ENCODE results near the gene ZBTB16.

ZBTB16 gene

DNA sequence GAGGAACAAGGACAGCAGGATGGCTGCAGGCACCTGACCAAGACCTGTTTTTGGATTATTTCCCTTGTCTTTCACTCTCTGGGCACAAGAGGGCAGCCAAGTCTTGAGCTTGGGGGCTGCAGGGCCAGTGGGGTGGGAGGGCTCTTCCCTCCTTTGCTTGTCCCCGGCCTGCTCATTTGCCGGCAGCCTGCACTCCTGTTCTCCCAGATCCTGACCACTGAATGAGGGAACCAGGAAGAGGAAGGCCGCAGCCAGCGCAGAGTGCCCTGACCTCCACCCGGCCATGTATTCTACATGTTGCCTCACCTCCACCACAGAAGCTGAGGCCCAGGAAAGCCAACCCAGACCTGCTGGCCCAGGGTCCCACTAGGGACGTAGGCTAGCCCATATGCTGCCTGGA lies 221.2 kb downstream of the ZBTB16 start:
- Histone ChIP-seq H3K4me3 (ENCODE audit: low read depth, low read length) (no peak overlapping the region), H3K9ac (ENCODE audit: low read depth, low read length) (no peak overlapping the region), H3K9me3 (ENCODE audit: control insufficient read depth, insufficient read depth, low read length) (no peaks in the 10 kb centered on the region), H3K27me3 (ENCODE audit: control insufficient read depth, insufficient read depth, low read length) (no peaks in the 10 kb centered on the region), H3K27ac (ENCODE audit: low read depth, low read length) (no peak overlapping the region), H3K4me1 (ENCODE audit: control insufficient read depth, insufficient read depth, low read length) (peaks cover 7% of the 10 kb centered on the region; the same call in 1 of the 2 replicates), H3K36me3 (ENCODE audit: control insufficient read depth, insufficient read depth, low read length) (no peaks in the 10 kb centered on the region)

DNA sequence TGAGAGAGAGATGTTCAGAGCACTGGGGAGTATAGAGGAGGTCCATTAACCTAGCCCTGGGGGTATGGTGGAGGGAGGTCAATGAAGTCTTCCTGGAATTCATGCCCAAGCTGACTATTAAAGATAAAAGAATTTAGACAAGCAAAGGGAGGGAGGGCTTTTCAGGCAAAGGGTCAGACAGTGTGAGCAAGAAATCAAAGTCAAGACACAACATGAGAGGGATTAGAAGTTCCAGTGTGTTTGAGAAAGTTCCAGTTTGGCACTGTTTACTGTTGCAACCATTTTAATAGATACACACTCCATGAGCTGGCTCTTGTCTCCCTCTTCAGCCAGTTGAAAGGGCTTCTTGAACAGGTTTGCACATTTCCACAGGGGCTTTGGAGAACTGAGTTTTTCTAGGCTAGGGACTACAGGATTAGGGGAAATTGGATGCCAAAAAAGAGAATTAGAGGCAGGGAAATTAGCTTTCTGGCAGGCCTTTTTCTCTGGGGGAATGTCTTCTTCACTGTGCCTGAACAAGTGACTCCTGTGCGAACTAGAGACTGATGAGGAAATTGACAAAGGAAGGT lies 222.0 kb downstream of the ZBTB16 start:
- Histone ChIP-seq H3K9me3 (ENCODE audit: control insufficient read depth, insufficient read depth, low read length) (no peaks in the 10 kb centered on the region), H3K36me3 (ENCODE audit: control insufficient read depth, insufficient read depth, low read length) (no peaks in the 10 kb centered on the region), H3K4me3 (ENCODE audit: low read depth, low read length) (no peak overlapping the region), H3K27me3 (ENCODE audit: control insufficient read depth, insufficient read depth, low read length) (no peaks in the 10 kb centered on the region), H3K9ac (ENCODE audit: low read depth, low read length) (no peak overlapping the region), H3K27ac (ENCODE audit: low read depth, low read length) (no peak overlapping the region), H3K4me1 (ENCODE audit: control insufficient read depth, insufficient read depth, low read length) (peaks cover 10% of the 10 kb centered on the region; the same call in 1 of the 2 replicates)

DNA sequence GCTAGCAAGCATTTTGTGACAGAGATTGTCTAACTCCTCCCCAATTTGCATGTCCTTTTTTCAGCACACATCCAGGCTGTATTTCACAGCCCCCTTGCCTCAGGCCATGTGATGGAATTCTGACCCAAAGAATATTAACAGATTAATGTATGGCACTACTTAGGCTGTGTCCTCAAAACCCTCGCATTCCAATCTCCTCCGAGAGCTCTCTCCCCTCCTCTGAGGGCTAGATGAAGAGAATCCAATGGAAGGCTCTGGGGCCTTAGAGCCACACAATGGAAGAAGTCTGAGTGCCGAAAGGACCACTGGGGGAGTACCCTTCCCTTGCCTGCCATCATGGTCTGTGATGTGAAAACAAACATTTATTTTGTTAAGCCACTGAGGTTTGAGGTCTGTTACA lies 223.0 kb downstream of the ZBTB16 start:
- H3K9me3 ChIP-seq (ENCODE audit: control insufficient read depth, insufficient read depth, low read length) = no peaks in the 10 kb centered on the region
- H3K9ac ChIP-seq (ENCODE audit: low read depth, low read length) = no peak overlapping the region
- H3K27ac ChIP-seq (ENCODE audit: low read depth, low read length) = no peak overlapping the region
- H3K27me3 ChIP-seq (ENCODE audit: control insufficient read depth, insufficient read depth, low read length) = no peaks in the 10 kb centered on the region
- H3K4me1 ChIP-seq (ENCODE audit: control insufficient read depth, insufficient read depth, low read length) = peaks cover 10% of the 10 kb centered on the region; the same call in 1 of the 2 replicates
- H3K36me3 ChIP-seq (ENCODE audit: control insufficient read depth, insufficient read depth, low read length) = no peaks in the 10 kb centered on the region
- H3K4me3 ChIP-seq (ENCODE audit: low read depth, low read length) = no peak overlapping the region

DNA sequence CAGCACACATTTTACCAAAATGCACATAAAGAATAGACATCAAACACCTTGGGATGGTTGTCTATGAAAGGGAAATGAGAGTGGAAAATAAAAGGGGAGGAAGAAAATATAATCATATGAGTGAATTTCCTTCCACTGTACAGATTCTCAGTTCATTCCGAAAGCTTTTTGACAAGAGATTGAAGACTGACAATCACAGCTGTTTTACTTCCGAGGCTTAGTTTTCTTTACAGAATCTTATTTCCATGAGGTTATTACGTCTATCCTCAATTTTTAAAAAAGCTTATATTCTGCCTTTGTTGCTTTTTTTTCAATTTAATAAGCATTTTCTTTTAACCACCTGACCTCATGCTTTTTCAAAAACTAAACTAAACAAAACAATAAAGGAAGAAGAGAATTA lies 223.9 kb downstream of the ZBTB16 start:
- no peak overlapping the region for H3K27ac ChIP-seq (ENCODE audit: low read depth, low read length)

DNA sequence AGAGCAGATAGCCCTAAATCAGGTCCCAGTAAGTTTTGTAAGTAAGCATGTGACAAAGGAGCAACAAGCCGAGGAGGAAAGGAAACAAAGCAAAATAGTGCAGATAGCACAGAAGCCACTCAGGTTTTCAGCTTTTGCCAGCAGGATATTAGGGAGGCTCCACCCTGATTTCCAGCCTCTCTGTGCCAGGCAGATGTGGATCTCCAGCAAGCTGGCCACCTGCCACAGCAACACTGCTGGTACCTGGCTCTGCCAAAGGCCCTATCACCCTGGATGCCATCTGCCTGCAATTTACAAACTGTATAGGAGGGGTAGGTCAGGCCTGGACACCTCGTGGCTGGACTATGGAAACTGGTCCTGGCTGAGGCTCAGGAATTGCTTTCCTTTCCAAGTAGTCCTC lies 224.5 kb downstream of the ZBTB16 start:
- H3K27me3 ChIP-seq (ENCODE audit: control insufficient read depth, insufficient read depth, low read length) = no peaks in the 10 kb centered on the region
- no peak overlapping the region for H3K9ac ChIP-seq (ENCODE audit: low read depth, low read length)
- H3K4me3 ChIP-seq (ENCODE audit: low read depth, low read length) = no peak overlapping the region
- no peaks in the 10 kb centered on the region for H3K36me3 ChIP-seq (ENCODE audit: control insufficient read depth, insufficient read depth, low read length)
- no peaks in the 10 kb centered on the region for H3K9me3 ChIP-seq (ENCODE audit: control insufficient read depth, insufficient read depth, low read length)
- no peak overlapping the region for H3K27ac ChIP-seq (ENCODE audit: low read depth, low read length)
- peaks cover 10% of the 10 kb centered on the region; the same call in 1 of the 2 replicates for H3K4me1 ChIP-seq (ENCODE audit: control insufficient read depth, insufficient read depth, low read length)

More for the DNA sequence above, 223.9 kb downstream of the ZBTB16 start:
- Histone ChIP-seq H3K36me3 (ENCODE audit: control insufficient read depth, insufficient read depth, low read length) (no peaks in the 10 kb centered on the region), H3K4me1 (ENCODE audit: control insufficient read depth, insufficient read depth, low read length) (peaks cover 10% of the 10 kb centered on the region; the same call in 1 of the 2 replicates), H3K9ac (ENCODE audit: low read depth, low read length) (no peak overlapping the region), H3K27me3 (ENCODE audit: control insufficient read depth, insufficient read depth, low read length) (no peaks in the 10 kb centered on the region), H3K4me3 (ENCODE audit: low read depth, low read length) (no peak overlapping the region), H3K9me3 (ENCODE audit: control insufficient read depth, insufficient read depth, low read length) (no peaks in the 10 kb centered on the region)

DNA sequence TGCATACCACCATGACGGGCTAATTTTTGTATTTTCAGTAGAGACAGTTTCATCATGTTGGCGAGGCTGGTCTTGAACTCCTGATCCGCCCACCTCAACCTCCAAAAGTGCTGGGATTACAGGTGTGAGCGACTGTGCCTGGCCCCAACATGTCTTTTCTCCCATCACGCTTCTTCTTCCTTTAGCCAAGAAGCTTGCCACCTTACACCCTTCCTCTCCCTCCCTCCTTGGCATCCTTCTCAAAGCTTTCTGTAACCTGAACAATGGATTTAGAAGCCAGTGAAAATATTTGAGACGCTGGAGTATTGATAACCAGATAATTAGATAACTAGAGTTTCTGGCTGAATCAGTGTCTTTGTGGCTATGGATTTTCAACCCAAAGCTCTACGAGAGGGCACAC lies 225.4 kb downstream of the ZBTB16 start:
- Histone ChIP-seq H3K36me3 (ENCODE audit: control insufficient read depth, insufficient read depth, low read length) (no peaks in the 10 kb centered on the region), H3K27me3 (ENCODE audit: control insufficient read depth, insufficient read depth, low read length) (no peaks in the 10 kb centered on the region), H3K9ac (ENCODE audit: low read depth, low read length) (no peak overlapping the region), H3K9me3 (ENCODE audit: control insufficient read depth, insufficient read depth, low read length) (no peaks in the 10 kb centered on the region), H3K4me1 (ENCODE audit: control insufficient read depth, insufficient read depth, low read length) (peaks cover 15% of the 10 kb centered on the region), H3K4me3 (ENCODE audit: low read depth, low read length) (no peak overlapping the region), H3K27ac (ENCODE audit: low read depth, low read length) (no peak overlapping the region)

DNA sequence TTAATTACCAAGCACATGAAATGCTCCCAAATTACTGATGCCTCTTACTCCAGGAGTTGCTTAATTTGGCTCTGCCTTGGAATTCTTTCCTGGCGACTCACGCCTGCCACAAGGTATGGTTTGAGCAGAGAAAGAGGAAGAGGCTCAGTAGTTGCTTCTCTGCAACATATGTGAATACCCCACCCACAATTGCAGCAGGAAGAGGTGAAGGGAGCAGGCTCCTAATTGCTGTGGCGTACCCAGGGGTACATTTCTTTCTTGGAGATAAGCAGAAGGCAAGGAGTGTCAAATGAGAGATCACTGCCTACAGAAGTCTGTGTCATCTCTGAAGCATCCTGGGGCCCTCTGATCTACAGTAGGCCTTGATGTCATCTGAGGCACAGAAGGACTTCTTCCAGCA lies 226.1 kb downstream of the ZBTB16 start:
- no peak overlapping the region for H3K9ac ChIP-seq (ENCODE audit: low read depth, low read length)
- H3K36me3 ChIP-seq (ENCODE audit: control insufficient read depth, insufficient read depth, low read length) = no peaks in the 10 kb centered on the region
- peaks cover 21% of the 10 kb centered on the region for H3K4me1 ChIP-seq (ENCODE audit: control insufficient read depth, insufficient read depth, low read length)
- no peak overlapping the region for H3K27ac ChIP-seq (ENCODE audit: low read depth, low read length)
- H3K27me3 ChIP-seq (ENCODE audit: control insufficient read depth, insufficient read depth, low read length) = no peaks in the 10 kb centered on the region
- no peak overlapping the region for H3K4me3 ChIP-seq (ENCODE audit: low read depth, low read length)
- H3K9me3 ChIP-seq (ENCODE audit: control insufficient read depth, insufficient read depth, low read length) = no peaks in the 10 kb centered on the region

DNA sequence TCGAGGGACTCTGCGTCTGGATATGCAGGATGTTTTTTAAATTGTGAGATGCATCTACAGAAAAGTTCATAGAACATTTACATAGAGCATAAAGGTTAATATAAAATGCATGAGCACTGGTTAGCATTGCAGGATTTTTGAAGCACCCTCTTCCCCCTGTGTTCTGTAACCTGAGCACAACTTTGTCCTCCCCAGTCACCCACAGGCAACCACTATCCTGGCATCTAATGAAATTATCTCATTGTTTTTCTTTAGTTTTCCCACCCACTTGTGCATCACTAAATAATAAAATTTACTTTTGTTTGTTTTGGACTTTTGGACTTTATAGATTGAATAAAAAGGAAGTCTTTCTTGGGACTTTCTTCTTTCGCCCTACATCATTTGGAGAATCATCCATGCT lies 226.7 kb downstream of the ZBTB16 start:
- H3K36me3 ChIP-seq (ENCODE audit: control insufficient read depth, insufficient read depth, low read length) = no peaks in the 10 kb centered on the region
- no peaks in the 10 kb centered on the region for H3K9me3 ChIP-seq (ENCODE audit: control insufficient read depth, insufficient read depth, low read length)
- H3K4me3 ChIP-seq (ENCODE audit: low read depth, low read length) = no peak overlapping the region
- H3K9ac ChIP-seq (ENCODE audit: low read depth, low read length) = no peak overlapping the region
- H3K27ac ChIP-seq (ENCODE audit: low read depth, low read length) = no peak overlapping the region
- peaks cover 24% of the 10 kb centered on the region for H3K4me1 ChIP-seq (ENCODE audit: control insufficient read depth, insufficient read depth, low read length)
- no peaks in the 10 kb centered on the region for H3K27me3 ChIP-seq (ENCODE audit: control insufficient read depth, insufficient read depth, low read length)

DNA sequence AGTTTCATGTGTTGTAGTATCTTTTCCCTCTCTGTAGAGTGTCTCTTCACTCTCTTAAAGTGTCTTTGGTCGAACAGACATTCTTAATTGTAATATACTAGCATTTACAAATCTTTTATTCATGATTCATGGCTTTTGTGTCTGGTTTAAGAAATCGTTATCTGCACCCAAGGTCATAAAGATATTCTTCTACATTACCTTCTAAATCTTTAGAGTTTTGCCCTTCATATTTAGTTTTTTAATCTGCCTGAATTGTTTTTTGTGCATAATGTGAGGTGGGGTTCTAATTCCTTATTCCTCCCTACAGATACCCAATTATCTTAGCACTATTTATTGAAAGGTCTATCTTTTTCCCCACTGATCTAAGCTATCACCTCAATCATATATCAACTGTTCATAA lies 227.6 kb downstream of the ZBTB16 start:
- Histone ChIP-seq H3K36me3 (ENCODE audit: control insufficient read depth, insufficient read depth, low read length) (no peaks in the 10 kb centered on the region), H3K4me1 (ENCODE audit: control insufficient read depth, insufficient read depth, low read length) (peaks cover 24% of the 10 kb centered on the region), H3K27ac (ENCODE audit: low read depth, low read length) (no peak overlapping the region), H3K9me3 (ENCODE audit: control insufficient read depth, insufficient read depth, low read length) (no peaks in the 10 kb centered on the region), H3K9ac (ENCODE audit: low read depth, low read length) (no peak overlapping the region), H3K4me3 (ENCODE audit: low read depth, low read length) (no peak overlapping the region), H3K27me3 (ENCODE audit: control insufficient read depth, insufficient read depth, low read length) (no peaks in the 10 kb centered on the region)

DNA sequence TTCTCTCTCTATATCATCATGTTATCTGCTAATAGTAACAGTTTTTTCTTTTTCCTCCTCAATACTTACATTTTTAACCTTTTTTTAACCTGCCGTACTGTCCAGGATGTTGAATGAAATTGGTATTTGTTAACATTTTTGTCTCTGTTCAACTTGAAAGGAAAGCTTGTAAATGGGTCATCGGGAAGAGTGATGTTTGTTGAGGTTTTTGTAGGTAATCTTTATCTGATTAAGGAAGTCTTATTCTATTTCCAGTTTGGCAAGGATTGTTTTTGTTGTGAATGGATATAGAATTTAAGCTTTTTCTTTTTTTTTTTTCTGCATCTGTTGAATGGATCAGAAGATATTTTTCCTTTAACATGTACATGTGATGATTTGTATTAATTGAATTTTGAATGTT lies 228.6 kb downstream of the ZBTB16 start:
- Histone ChIP-seq H3K4me3 (ENCODE audit: low read depth, low read length) (no peak overlapping the region), H3K9ac (ENCODE audit: low read depth, low read length) (no peak overlapping the region), H3K27ac (ENCODE audit: low read depth, low read length) (no peak overlapping the region), H3K4me1 (ENCODE audit: control insufficient read depth, insufficient read depth, low read length) (peaks cover 24% of the 10 kb centered on the region), H3K36me3 (ENCODE audit: control insufficient read depth, insufficient read depth, low read length) (no peaks in the 10 kb centered on the region), H3K9me3 (ENCODE audit: control insufficient read depth, insufficient read depth, low read length) (no peaks in the 10 kb centered on the region), H3K27me3 (ENCODE audit: control insufficient read depth, insufficient read depth, low read length) (no peaks in the 10 kb centered on the region)

DNA sequence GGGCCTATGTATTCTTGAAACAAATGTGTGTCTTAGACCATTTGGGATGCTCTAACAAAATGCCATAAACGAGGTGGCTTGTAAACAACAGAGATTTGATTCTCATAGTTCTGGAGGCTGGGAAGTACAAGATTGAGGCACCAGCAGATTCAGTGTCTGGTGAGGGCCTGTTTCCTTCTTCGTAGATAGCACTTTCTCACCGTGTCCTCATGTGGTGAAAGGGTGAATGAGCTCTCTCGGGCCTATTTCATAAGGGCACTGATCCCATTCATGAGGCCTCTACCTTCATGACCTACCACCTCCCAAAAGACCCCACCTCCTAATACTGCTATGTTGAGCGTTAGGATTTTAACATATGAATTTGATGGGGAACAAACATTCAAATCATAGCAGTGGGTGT lies 230.3 kb downstream of the ZBTB16 start:
- peaks cover 24% of the 10 kb centered on the region for H3K4me1 ChIP-seq (ENCODE audit: control insufficient read depth, insufficient read depth, low read length)
- H3K36me3 ChIP-seq (ENCODE audit: control insufficient read depth, insufficient read depth, low read length) = no peaks in the 10 kb centered on the region
- H3K4me3 ChIP-seq (ENCODE audit: low read depth, low read length) = no peak overlapping the region
- H3K27me3 ChIP-seq (ENCODE audit: control insufficient read depth, insufficient read depth, low read length) = no peaks in the 10 kb centered on the region
- no peak overlapping the region for H3K27ac ChIP-seq (ENCODE audit: low read depth, low read length)
- H3K9ac ChIP-seq (ENCODE audit: low read depth, low read length) = no peak overlapping the region
- H3K9me3 ChIP-seq (ENCODE audit: control insufficient read depth, insufficient read depth, low read length) = no peaks in the 10 kb centered on the region
